Stimulated activated CD8-positive, alpha-beta memory T cell treated with anti-CD3 and anti-CD28 coated beads, Interleukin-2, amount 100 ng/mL, for 1 hour (primary cell): ENCODE data around the gene TMEM245.

Source experiments
- DNase-seq, 2 donors: peaks; one replicate each; pipeline ENCODE4 v3.0.0-alpha.2; 2020; ENCODE audit warnings: low read depth in 2 of 2

The TMEM245 gene

DNA sequence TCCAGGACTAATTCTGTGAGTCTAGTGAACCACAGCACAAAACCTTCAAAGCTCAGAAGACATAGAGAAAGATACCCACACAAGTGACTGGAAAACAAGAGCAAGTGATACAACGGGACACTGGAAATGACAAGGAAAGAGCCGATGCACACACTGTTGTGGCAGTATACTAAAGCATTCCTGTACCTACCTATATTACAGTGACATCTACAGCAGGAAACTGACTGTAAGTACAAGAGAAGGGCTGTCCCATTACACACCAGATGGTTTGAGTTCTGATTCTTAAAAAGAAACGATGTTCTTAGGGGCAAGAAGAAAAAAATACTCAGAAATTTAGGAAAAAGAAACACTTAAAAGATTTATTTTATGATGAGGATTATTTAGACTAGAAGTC, 18.5 kb downstream of the TMEM245 start:
- no peak for DNase-seq

DNA sequence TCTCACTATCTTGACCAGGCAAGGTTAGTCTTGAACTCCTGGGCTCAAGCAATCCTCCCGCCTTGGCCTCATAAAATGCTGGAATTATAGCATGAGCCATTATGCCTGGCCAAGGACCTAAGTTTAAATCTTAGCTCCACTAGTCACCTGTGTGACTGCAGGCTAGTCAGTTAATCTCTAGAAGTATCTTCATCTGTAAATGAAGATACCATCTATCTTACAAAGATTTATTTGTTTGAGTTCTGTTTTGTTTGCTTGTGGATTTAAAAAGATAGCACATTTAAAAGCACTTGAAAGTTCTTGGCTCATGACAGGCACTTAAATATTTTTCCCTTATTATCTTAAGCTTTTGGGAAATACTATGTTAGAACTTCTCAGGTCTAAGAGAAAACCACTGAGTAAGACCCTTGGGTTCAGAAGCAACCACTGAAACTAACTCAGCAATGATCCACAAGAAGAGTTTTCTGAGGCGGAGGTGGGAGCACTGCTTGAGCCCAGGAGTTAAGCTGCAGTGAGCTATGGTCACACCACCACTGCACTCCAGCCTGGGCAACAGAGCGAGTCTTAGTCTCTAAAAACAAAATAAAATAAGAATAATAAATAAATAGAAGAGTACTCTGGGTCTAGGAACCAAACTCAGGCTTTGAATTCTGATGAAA, 19.1 kb downstream of the TMEM245 start:
- no peak for DNase-seq

DNA sequence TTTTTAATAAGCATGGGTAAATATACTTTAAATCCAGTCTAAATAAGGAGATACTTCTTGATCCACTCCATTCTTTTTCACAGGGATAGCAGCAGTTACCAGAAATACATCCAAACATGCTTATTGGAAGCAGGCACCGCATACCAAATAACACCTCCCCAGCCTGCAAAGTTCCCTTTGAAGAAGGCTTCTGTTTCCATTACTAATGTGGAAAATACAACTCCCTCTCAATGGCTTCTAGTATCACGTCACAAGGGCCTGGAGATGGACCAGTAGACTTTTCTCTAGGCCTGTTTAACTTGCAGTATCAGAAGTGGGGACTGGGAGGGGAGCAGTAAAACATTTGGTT, 20.8 kb downstream of the TMEM245 start:
- no peak for DNase-seq

DNA sequence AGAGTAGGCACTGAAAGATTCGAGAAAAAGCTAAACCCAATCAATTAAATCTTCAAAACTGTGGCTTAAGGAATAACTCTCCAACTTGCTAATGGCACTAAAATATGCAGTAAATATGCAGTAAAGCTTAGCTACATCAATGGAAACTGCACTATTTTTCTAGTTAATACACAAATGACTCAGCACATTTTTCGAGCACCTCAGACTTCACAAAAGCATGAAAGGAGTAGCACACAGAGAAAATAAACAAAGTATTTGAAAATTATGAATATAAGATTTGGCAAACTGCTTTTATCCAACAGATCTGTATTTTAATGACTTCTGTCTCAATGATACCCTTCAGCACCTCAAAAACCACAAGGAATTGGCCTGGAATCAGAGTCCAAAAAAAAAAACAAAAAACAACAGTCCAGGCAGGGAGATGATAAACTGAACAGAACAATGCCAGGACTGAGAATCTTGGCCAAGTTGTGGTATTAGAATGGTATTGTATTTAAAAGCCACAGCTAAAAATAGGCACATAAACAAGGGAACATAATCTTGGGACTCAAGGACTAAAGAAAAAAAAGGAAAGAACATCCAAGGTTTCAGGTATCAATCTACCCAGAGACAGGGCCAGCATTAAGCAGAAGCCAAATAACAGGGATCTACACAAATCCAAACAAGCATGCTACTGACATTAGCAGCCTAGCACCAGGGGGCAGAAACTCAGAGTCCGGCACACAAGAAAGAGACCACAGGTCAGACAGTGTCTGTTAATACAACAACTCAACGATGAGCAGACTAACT, 21.4 kb downstream of the TMEM245 start:
- DNase-seq, result no peak

DNA sequence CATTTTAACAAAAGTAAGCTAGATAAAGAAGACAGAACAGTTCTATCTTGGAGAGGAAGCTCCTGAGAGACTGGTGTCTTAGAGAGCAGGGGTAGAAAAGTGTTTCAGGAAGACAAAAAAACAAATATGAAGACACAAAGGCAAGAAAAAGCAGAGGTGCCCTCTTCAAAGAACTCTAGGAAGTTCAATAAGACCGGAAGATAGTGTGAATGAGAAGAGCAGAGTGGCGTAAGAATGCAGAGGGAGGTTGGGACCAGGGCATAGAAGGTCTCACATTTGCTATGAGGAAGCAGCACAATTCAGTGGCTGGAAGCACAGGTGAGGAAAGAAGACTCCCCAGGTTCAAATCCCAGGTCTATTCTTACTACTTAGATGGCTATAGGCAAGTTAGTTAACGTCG, 22.6 kb downstream of the TMEM245 start:
- DNase-seq, result no peak

DNA sequence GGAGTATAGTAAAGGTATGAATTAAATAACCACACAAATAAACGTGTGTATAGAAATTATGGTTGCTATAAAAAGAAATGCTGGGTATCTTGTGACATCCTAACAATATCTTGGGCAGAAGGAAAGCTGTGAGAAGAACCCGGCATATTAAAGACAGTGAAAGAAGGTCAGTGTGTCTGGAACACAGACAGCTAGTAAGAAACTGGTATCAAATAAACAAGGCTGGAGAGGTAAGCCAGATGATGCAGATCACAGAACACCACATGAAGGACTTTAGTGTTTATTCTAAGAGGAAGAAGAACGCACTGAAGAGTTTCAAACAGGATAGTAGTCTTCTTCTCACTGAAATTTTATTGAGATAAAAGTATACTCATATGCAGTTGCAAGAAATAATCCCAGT, 24.4 kb downstream of the TMEM245 start:
- no peak for DNase-seq

DNA sequence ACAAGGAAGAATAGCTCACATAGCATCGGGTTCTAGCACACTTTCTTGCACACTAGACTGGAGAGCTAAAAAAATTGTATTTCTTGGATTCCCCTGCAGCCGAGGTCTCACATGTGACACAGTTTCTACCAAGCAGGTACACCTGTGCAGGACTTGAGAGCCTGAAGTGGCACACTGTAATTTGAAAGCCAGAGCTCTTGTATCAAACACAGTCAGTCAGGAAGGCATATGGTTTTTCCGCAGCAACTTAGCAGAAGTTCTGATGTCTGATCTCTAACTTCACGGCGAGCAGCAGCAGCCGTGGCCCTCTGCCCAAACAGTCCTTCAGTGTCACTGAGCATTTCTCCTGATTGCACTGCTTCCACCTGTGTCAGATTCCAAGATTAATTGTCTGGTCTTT, 25.5 kb downstream of the TMEM245 start:
- DNase-seq, result no peak

DNA sequence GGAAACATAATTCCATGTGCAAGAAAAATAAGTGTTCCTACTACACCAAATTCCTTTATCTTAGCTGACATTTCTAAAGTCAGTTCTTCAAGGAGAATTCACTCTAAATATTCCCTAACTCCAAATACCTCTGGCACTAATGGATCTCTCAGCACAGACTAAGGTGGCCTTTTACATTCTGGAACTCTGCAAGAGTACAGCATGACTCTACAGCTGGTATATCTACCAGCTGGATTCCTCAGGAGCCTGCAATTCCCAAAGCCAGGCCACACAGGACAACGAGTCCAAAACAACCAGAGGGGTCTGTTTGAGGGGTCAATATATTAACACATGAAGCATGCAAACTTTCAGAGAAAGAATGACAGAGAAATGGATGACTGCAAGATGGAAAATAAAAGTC, 27.2 kb downstream of the TMEM245 start:
- DNase-seq, result no peak

DNA sequence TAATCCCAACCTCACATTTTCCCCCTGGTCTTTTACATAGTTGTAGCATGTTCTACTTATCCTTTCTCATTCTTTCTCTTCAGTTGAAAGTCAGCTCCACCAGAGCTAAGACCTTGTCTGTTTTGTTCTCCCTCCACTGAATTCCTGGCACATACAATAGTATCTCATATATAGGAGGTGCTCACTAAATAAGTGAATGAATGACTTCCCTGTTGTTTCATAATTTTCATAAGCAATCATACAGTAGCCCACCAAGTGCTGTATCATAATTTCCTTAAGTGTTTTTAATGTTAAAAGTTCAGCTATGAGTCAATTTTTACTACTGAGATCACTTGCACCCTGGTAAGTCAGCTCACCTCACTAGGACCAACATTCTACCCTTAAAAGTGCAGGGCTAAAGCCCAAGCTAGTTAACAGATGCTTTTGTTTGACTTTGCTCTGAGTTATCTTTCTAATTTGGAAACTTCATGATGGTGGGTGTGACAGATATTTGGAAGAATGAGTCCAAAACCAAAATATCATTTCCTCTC, 27.6 kb downstream of the TMEM245 start:
- DNase-seq, result no peak

DNA sequence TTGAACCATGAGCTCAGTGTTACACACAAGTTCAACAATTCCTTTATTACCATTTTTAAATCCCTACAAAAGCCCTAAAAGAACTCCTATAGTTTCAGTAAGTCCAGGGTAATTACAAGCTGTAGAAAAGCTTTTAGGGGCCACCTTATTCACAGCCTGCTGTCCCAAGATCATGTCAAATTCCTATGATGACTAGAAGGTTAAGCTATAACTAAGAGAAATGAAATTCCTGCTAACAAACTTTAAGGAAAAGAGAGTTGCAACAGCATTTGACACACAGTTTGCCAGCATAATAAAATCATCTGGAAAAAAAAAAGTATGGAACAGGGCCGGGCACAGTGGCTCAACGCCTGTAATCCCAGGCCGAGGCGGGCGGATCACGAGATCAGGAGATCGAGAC, 31.5 kb downstream of the TMEM245 start:
- no peak for DNase-seq

DNA sequence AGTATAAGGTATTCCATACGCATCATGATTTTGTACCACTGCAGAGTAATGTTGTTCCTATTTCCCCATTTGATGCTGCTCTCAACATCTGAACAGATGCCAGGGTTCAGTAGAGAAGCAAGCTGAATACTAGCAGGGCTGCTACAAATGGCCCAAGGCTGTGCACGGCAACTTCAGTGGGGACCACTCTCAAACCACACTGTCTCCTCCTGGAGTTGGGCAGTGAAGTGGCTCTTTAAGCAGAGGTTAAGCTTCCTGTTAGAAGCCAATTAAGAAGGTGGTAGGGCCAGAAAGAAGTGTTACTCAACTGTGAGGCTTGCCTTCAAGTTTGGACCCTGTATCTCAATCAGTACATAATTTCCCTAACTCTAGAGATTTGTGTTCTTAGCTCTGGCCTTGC, 32.0 kb downstream of the TMEM245 start:
- DNase-seq, result no peak

DNA sequence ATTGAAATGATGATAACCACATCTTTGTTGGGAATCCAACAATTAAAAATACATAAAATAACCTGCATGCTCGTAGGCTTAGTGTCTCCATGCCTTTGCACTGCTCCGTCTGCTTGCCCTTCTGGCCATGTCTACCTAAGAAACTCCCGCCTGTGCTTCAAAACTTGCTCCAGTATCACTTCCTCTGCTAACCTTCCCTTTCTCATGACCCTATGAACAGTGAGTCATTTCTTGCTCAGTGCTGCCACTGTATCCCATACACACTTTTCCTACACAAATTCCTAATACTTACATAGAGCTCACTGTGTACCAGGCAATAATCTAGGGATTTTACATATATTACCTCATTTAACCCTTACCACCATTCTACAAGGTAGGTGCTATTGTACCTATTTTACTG, 33.5 kb downstream of the TMEM245 start:
- no peak for DNase-seq

DNA sequence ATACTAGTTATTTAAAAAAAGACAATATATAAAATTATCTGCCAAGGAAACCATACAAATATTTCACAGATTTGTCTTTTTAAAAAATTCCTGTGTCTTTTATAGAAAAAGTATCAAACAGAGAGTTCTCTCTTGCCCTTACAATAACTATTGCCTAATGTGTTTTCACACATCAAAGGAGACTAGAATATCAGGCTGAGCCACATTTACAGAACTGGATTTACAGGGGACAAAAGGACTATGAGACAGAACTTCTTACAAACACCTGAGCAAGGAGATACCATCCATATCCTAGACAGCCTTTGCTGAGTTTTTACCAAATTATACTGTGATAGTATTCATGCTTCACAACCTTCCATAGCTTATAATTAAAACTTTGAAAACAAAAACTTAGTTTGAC, 34.2 kb downstream of the TMEM245 start:
- no peak for DNase-seq

DNA sequence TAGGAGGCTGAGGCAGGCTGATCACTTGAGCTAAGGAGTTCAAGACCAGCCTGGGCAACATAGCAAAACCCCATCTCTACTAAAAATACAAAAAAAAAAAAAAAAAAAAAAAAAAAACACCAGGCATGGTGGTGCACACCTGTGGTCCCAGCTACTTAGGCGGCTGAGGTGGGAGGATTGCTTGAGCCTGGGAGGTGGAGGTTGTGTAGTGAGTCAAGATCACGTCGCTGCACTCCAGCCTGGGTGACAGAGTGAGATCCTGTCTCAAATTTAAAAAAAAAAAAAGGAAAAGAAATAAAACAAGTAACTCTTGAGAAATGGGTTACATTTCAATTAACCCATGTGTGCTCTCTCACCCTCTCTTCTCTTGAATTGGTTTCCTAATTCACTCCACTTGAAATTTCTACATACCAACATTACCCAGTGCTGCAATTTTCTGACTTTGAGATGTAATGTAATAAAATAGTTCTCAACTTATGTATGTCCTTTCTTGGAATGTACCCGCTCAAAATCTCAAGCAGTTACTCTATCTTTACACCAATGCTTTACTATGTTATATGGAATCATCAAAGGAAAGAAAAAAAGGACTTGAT, 35.8 kb downstream of the TMEM245 start:
- no peak for DNase-seq

DNA sequence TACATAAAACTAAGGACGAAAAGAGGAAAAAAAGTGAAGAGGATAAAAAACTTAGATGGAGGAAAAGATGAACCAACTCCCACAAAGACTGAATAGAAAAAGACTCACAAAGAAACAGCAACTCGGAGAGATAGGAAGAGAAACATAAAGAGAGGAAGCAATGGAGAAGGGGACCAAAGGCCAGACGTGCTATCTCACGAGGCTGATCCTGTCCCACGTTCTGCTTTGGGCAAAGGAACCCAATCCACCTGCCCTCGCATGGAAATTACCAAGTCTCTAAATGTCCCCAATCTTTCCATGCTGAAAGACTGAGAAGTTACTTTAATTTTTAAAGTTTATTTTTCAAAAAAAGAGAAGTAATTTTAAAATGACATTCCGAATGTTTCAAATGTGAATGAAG, 36.6 kb downstream of the TMEM245 start:
- DNase-seq, result no peak

DNA sequence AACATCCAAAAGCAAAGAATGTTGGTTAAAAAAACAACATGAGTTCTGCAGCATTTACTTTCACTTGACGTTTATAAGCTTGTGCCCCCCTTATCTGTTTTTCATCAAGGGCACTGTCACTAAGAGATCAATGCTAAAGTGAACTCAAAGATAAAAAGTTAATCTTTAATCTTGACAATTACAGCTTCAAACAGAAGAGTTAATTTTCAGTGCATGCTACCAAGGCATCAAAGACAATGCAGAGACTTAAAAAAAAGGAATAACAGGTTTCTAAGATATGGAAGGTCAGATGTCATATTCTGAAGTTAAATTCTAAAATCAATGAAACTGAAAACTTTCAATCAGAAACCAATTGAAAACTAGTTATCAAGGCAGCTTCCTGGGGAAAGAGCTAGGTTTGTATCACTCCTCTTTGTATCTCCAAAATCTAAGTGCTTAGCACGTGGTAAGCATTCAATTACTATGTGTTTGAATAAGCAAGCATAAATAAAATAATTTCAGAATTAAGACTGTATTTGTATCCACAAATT, 37.6 kb downstream of the TMEM245 start:
- DNase-seq, result no peak

DNA sequence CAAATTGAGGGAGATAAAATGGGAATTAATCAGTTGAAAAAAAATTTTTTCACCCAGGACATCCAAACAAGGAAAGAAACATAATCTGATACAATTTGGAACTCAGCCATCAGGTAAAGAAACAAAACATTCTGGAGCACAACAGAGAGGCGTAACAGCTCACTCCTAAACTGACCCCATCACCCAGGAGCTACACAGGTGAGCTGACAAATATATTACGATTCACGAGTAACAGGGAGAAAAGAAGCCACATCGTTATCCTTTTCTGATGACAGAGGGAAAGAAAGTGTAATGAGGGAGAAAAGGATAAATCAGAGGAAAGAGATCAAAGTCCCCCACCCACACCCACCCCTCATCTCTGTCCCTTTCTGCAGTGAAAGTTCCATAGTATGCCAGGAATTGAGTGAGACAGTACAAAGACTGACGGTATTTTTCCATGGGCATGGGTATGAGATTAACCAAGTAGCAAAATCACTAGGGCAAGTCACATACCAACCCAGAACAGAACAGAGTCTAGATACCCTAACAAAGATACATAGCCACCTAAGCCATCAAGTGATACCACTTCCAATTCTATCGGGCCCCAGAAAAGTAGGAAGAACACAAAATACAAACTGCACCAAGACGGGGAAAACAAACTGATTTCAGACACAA, 45.4 kb downstream of the TMEM245 start:
- no peak for DNase-seq

DNA sequence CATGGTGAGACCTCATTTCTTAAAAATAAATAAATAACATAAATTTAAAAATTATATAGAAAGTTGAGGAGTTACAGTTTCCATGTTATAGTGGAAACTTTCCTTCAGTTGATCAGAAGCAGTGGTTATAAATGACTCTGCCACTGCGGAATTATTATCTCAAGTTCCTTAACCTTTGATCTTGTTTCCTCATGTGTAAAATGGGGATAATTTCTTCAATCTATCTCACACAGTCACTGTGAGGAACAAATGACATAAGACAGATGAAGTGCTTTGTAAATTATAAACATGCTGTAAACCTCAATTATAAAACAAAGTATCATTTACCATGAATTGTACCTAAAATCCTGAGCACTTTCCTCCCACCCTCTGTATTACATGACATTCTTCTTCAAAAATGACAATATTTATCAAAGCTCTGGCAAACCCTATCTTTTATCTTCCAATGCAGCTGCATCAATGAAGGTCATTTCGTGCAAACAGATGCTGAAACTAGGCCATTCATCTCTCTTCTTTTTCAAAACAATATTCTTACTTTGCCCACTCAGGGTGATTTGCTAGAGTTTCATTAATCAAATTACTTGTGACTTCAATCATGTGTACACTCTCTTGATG, 46.8 kb downstream of the TMEM245 start:
- no peak for DNase-seq

DNA sequence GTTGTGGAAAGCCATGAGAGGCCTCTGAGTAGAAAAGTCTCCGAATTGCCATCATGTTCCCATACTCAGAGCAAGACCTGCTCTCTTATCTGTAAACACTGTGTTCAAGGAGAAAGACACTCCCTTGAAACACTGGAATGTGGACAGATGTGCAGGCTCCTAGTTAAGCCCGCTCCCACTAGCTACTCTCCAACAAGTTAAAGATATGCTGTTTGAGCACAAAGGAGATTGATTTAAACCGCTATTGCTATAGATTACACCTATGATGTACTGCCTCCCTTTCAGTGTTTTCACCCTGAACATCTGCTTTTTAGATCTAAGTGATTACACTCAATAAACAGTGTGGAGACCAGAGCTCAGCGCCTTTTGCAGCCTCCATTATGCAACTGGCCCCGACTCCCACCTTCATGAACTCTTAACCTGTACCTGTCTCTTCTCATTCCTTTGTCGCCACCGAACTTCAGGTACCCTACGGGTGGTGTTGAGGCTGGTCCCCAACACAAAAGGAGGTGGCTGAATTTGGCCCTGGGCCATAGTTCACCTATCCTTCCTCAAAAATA, 47.5 kb downstream of the TMEM245 start:
- DNase-seq, result no peak

DNA sequence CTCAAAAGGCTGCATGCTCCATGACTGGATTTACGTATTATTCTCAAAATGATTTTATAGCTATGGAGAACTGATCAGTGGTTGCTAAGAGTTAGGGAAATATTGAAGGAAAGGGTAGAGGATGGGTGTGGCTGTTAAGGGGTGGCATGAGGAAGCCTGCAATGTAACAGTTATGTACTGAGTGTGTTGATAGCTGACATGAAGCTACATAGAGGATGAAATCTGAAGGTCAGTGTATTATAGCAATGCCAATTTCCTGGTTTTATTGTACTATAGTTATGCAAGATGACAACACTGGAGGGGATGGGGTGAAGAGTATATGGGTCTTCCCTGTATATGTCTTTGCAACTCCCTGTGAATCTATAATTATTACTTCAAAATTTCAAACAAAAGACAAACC, 51.0 kb downstream of the TMEM245 start:
- DNase-seq, result no peak

DNA sequence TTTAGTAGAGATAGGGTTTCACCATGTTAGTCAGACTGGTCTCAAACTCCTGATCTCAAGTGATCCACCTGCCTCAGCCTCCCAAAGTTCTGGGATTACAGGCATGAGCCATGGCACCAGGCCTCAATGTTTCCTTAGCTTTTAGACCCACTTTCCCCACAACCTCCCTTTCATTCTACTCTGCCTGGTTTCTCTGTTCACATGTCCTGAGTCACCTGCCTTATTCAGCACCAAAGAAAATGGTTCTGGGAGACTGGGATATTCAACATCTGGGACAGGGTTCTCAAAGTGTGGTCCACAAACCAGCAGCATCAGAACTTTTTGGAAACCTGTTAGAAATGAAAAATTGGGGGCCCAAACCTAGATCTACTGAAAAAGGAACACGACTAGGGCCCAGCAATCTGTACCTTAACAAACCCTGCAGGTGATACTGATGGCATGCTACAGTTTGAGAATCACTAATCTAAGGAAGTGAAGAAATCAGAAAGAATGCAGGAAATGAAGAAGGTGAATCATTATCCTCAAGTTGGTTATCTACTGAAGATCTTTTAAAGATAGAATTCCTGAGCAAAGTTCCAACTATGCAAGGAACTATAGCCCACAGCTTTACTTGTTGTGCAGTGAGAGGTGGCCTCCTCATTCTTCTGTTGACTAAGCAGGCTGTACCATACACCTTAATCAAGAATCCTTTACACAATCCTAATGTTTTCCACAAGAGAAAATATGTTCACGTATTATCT, 54.6 kb downstream of the TMEM245 start:
- no peak for DNase-seq
